H9 (cell line): ENCODE data around the gene COQ10B. TPM values are rescaled to one million over a fixed set of nuclear protein-coding genes. Genes with fewer than 3 reads are reported as not detected.

ENCODE experiments used
- DNase-seq: peaks from one replicate; pipeline ENCODE4 v3.0.0-alpha.2; 2017
- H2AFZ ChIP-seq: one replicate; pipeline ENCODE4 v1.6.1; 2013; ENCODE audit warnings: mild to moderate bottlenecking, low read length, control low read depth, moderate library complexity
- H2AK5ac ChIP-seq: 2 replicates; pipeline ENCODE4 v1.6.1; 2013; ENCODE audit warnings: low read length, control low read depth, mixed read lengths; ENCODE audit not compliant: insufficient read length
- H2BK120ac ChIP-seq: one replicate; pipeline ENCODE4 v1.6.1; 2013; ENCODE audit warnings: low read depth, mild to moderate bottlenecking, low read length, control low read depth, inconsistent platforms; ENCODE audit not compliant: poor library complexity, severe bottlenecking
- H2BK12ac ChIP-seq: 2 replicates; pipeline ENCODE4 v1.6.1; 2013; ENCODE audit warnings: low read length, control low read depth, mixed read lengths, low read depth; ENCODE audit not compliant: insufficient read length
- H2BK15ac ChIP-seq: 2 replicates; pipeline ENCODE4 v1.6.1; 2013; ENCODE audit warnings: low read depth, low read length, control low read depth
- H2BK20ac ChIP-seq: one replicate; pipeline ENCODE4 v1.6.1; 2013; ENCODE audit warnings: low read depth, mild to moderate bottlenecking, low read length, control low read depth, inconsistent platforms; ENCODE audit not compliant: poor library complexity, severe bottlenecking
- H2BK5ac ChIP-seq: 2 replicates; pipeline ENCODE4 v1.6.1; 2013; ENCODE audit warnings: low read length, control low read depth, mixed read lengths; ENCODE audit not compliant: insufficient read length
- H3K14ac ChIP-seq: 2 replicates; pipeline ENCODE4 v1.6.1; 2013; ENCODE audit warnings: low read length, control low read depth; ENCODE audit not compliant: insufficient read depth
- H3K18ac ChIP-seq: 2 replicates; pipeline ENCODE4 v1.6.1; 2013; ENCODE audit warnings: low read depth, mild to moderate bottlenecking, mixed read lengths, low read length, control low read depth; ENCODE audit not compliant: insufficient read length
- H3K23ac ChIP-seq: 2 replicates; pipeline ENCODE4 v1.6.1; 2013; ENCODE audit warnings: low read length, control low read depth, mixed read lengths, low read depth; ENCODE audit not compliant: insufficient read length
- H3K23me2 ChIP-seq: 2 replicates; pipeline ENCODE4 v1.6.1; 2013; ENCODE audit warnings: low read depth, mild to moderate bottlenecking, mixed read lengths, low read length, control low read depth; ENCODE audit not compliant: insufficient read length, poor library complexity, severe bottlenecking
- H3K27ac ChIP-seq: 2 replicates; pipeline ENCODE4 v1.5.1; 2013; ENCODE audit warnings: low read length, control low read depth, mixed read lengths, low read depth; ENCODE audit not compliant: insufficient read length
- H3K27me3 ChIP-seq: 2 replicates; pipeline ENCODE4 v1.6.1; 2013; ENCODE audit warnings: low read length, control low read depth, inconsistent platforms; ENCODE audit not compliant: insufficient read depth
- H3K4ac ChIP-seq: 2 replicates; pipeline ENCODE4 v1.6.1; 2013; ENCODE audit warnings: low read depth, mild to moderate bottlenecking, control low read depth, inconsistent platforms, low read length, moderate library complexity
- H3K4me1 ChIP-seq: 2 replicates; pipeline ENCODE4 v1.6.1; 2013; ENCODE audit warnings: low read length, control low read depth, inconsistent platforms; ENCODE audit not compliant: insufficient read depth
- H3K4me2 ChIP-seq: 2 replicates; pipeline ENCODE4 v1.6.1; 2013; ENCODE audit warnings: low read length, control low read depth, mixed read lengths; ENCODE audit not compliant: insufficient read length, insufficient read depth
- H3K56ac ChIP-seq: 2 replicates; pipeline ENCODE4 v1.6.1; 2013; ENCODE audit warnings: low read depth, mild to moderate bottlenecking, mixed read lengths, low read length, control low read depth; ENCODE audit not compliant: insufficient read length
- H3K79me1 ChIP-seq: 2 replicates; pipeline ENCODE4 v1.6.1; 2013; ENCODE audit warnings: low read depth, mild to moderate bottlenecking, moderate library complexity, low read length, control low read depth, inconsistent platforms; ENCODE audit not compliant: insufficient read depth, poor library complexity, severe bottlenecking
- H3K79me2 ChIP-seq: 2 replicates; pipeline ENCODE4 v1.6.1; 2013; ENCODE audit warnings: low read length, control low read depth, inconsistent platforms; ENCODE audit not compliant: insufficient read depth
- H3K9ac ChIP-seq: 2 replicates; pipeline ENCODE4 v1.6.1; 2013; ENCODE audit warnings: low read length, control low read depth, mixed read lengths; ENCODE audit not compliant: insufficient read length; ENCODE audit errors: extremely low read depth
- H3K9me3 ChIP-seq: one replicate; pipeline ENCODE4 v1.6.1; 2013; ENCODE audit warnings: low read depth, low read length, inconsistent platforms; ENCODE audit not compliant: control insufficient read depth
- H3T11ph ChIP-seq: one replicate; pipeline ENCODE4 v1.6.1; 2013; ENCODE audit warnings: mild to moderate bottlenecking, low read length, control low read depth, inconsistent platforms
- H4K20me1 ChIP-seq: one replicate; pipeline ENCODE4 v1.6.1; 2013; ENCODE audit not compliant: control insufficient read depth, insufficient read length, insufficient read depth
- H4K5ac ChIP-seq: 2 replicates; pipeline ENCODE4 v1.6.1; 2013; ENCODE audit warnings: low read depth, mild to moderate bottlenecking, mixed read lengths, low read length, control low read depth; ENCODE audit not compliant: insufficient read length
- H4K8ac ChIP-seq: replicated peaks from 2 replicates; pipeline ENCODE4 v1.6.1; 2013; ENCODE audit warnings: low read length, control low read depth, mixed read lengths, low read depth; ENCODE audit not compliant: insufficient read length
- H4K91ac ChIP-seq: 2 replicates; pipeline ENCODE4 v1.6.1; 2013; ENCODE audit warnings: low read depth, mild to moderate bottlenecking, moderate library complexity, mixed read lengths, low read length, control low read depth; ENCODE audit not compliant: insufficient read length
- H3K27ac Mint-ChIP-seq, 3 experiments: 2 replicates in 2 of 3; 3 replicates in 1 of 3; pipeline ENCODE4 v1.8.0; 2020 to 2021; ENCODE audit warnings: mixed read lengths in 3 of 3, mild to moderate bottlenecking in 1 of 3, moderate library complexity in 1 of 3
- H3K27me3 Mint-ChIP-seq: 2 replicates; pipeline ENCODE4 v1.8.0; 2021; ENCODE audit warnings: low read depth, mild to moderate bottlenecking, moderate library complexity, mixed read lengths
- H3K36me3 Mint-ChIP-seq, 3 experiments: 2 replicates in 2 of 3; 3 replicates in 1 of 3; pipeline ENCODE4 v1.8.0; 2020 to 2021; ENCODE audit warnings: low read depth in 3 of 3, mixed read lengths in 3 of 3; ENCODE audit not compliant: insufficient read depth in 1 of 3
- H3K4me1 Mint-ChIP-seq, 2 experiments: 2 replicates each; pipeline ENCODE4 v1.8.0; 2020; ENCODE audit warnings: mixed read lengths in 2 of 2
- H3K4me3 Mint-ChIP-seq, 2 experiments: 2 replicates in 1 of 2; 3 replicates in 1 of 2; pipeline ENCODE4 v1.8.0; 2020 to 2021; ENCODE audit warnings: mild to moderate bottlenecking in 2 of 2, mixed read lengths in 2 of 2, moderate library complexity in 1 of 2
- H3K9me3 Mint-ChIP-seq, 2 experiments: 2 replicates in 1 of 2; 3 replicates in 1 of 2; pipeline ENCODE4 v1.8.0; 2020; ENCODE audit warnings: mild to moderate bottlenecking in 2 of 2, mixed read lengths in 2 of 2, moderate library complexity in 1 of 2
- WGBS: extraction: QIAGEN DNeasy Blood & Tissue Kit; methylation state at CpG from one replicate; pipeline ENCODE4 v1.1.7; 2013; ENCODE audit warnings: missing lambda C conversion rate, low lambda C conversion rate, mixed read lengths; ENCODE audit not compliant: insufficient read length; ENCODE audit errors: extremely low coverage; 5-methylcytosine and 5-hydroxymethylcytosine counted together
- total RNA-seq: library from RNA; stranded (reverse); gene quantifications from 2 replicates; pipeline ENCODE4 v1.2.1, GENCODE V29; 2021
- TF ChIP-seq, protein P1 (sequence below): fragments of 200-600 bp; sonication (generic); conservative IDR thresholded peaks from 3 replicates; pipeline ENCODE4 v1.8.0; 2021; ENCODE audit warnings: antibody characterized with exemption, mild to moderate bottlenecking

The COQ10B gene
- total RNA-seq, 1 experiment from 2014 or later: 16.2 TPM

DNA sequence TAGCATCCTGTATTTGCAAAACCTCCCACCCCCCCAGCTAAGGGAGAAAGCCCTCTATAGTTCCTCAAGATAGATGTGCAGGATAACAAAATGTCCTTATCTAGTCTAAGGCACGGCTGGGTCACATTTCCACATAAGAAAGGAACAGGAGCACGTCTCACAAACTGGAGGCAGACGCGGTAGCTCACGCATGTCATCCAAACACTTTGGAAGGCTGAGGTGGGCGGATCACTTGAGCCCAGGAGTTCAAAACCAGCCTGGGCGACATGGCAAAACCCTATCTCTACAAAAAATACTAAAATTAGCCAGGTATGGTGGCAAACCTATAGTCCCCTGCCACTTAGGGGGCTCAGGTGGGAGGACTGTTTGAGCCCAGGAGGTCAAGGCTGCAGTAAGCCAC, 27.8 kb upstream of the COQ10B start:
- H4K8ac ChIP-seq: no peak overlapping the region
- H3K79me1 ChIP-seq: peaks cover 5% of the 10 kb centered on the region
- H3K9ac ChIP-seq: no peak overlapping the region
- no peak overlapping the region for H3K4ac ChIP-seq
- TF ChIP-seq, protein P1, sequence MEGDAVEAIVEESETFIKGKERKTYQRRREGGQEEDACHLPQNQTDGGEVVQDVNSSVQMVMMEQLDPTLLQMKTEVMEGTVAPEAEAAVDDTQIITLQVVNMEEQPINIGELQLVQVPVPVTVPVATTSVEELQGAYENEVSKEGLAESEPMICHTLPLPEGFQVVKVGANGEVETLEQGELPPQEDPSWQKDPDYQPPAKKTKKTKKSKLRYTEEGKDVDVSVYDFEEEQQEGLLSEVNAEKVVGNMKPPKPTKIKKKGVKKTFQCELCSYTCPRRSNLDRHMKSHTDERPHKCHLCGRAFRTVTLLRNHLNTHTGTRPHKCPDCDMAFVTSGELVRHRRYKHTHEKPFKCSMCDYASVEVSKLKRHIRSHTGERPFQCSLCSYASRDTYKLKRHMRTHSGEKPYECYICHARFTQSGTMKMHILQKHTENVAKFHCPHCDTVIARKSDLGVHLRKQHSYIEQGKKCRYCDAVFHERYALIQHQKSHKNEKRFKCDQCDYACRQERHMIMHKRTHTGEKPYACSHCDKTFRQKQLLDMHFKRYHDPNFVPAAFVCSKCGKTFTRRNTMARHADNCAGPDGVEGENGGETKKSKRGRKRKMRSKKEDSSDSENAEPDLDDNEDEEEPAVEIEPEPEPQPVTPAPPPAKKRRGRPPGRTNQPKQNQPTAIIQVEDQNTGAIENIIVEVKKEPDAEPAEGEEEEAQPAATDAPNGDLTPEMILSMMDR: no peak
- no peaks in the 10 kb centered on the region for H3K9me3 ChIP-seq
- H3K4me1 ChIP-seq: no peaks in the 10 kb centered on the region; the same call in 1 of the 2 replicates
- no peak overlapping the region for H4K91ac ChIP-seq
- H4K5ac ChIP-seq: no peak overlapping the region
- H2BK12ac ChIP-seq: no peak overlapping the region
- DNase-seq: no peak
- H3K4me2 ChIP-seq: no peak overlapping the region
- H4K20me1 ChIP-seq: no peaks in the 10 kb centered on the region
- no peak overlapping the region for H2AFZ ChIP-seq
- Mint-ChIP-seq H3K36me3 (peaks cover 18 to 46% (median 40%) of the 10 kb centered on the region in 3 experiments; a peak in 6 of 7 replicates), H3K4me1 (peaks cover 8 to 24% of the 10 kb centered on the region in 2 experiments), H3K9me3 (no peaks in the 10 kb centered on the region), H3K4me3 (no peak overlapping the region), H3K27ac (peak overlapping the region; percentile 40 to 88 (median 44); a peak in 2 of 7 replicates), H3K27me3 (no peaks in the 10 kb centered on the region)
- no peak overlapping the region for H2BK15ac ChIP-seq
- H2AK5ac ChIP-seq: no peak overlapping the region
- H3K79me2 ChIP-seq: peaks cover 62% of the 10 kb centered on the region
- no peak overlapping the region for H3K27ac ChIP-seq
- H2BK20ac ChIP-seq: no peak overlapping the region
- no peak overlapping the region for H2BK5ac ChIP-seq
- no CpG with 5 or more reads among the region's 7 CpGs for WGBS
- H3T11ph ChIP-seq: no peak overlapping the region
- no peak overlapping the region for H3K23ac ChIP-seq
- no peak overlapping the region for H3K18ac ChIP-seq
- H3K56ac ChIP-seq: no peak overlapping the region
- H3K23me2 ChIP-seq: no peaks in the 10 kb centered on the region
- H3K27me3 ChIP-seq: no peaks in the 10 kb centered on the region
- no peak overlapping the region for H3K14ac ChIP-seq
- H2BK120ac ChIP-seq: no peak overlapping the region
